ENCODE measurements around the gene SNRNP35.

- TF ChIP-seq POLR2AphosphoS5 (IDR thresholded peaks at IDR 0.05; ENCODE audit: borderline replicate concordance, low read depth, low read length): no peak
- TF ChIP-seq EZH2 (IDR thresholded peaks at IDR 0.05): no peak
These were observed 39.1 kb downstream of the SNRNP35 start for GRCh38 chr12:123497065-123497464.
